ENCODE measurements around the gene GSC.
"Not testable (repeated sequence)": the region's sequence is repeated elsewhere in the genome, so short reads cannot be mapped to it uniquely, and the experiment has no call there.

GSC gene

DNA sequence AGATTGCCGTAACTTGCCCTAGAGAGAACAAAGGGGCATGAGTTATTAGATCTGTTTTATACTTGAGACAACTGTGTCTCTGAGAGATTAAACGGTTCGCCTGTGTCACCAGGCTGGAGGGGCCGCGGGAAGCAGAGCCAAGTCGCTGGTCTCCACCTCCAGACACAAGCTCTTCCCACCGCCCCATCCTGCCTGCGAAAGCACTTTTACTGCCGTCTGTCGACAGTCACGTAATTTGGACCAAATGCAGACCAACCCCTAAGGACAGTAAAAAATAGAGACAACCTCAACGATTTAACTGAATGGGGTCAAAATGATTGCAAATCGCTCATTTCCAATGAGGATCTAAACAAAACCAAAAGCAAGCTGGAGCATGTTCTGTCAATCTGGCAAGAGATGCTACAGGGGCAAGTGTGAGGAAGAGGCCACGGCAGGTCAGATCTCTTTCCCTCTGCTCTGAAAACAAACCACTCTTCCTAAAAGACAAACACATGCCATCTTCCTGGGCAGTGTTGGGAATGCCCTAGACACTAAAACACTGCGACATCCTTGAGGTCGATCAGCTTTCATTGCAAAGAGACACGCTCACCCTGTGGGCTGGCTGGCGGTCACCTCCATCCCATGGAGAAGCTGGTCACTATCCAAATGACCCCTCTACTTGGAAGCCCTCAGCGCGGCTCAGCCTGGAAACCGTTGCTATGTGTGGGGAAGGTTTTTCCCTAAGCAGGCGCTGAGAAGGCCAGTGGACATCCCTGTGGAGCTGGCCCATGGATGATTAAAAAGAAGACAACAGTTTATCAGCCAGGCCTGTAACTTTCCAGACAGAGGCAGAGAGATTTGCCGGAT lies 17.1 kb downstream of the GSC start:
- Histone ChIP-seq H3K9ac (ENCODE audit: low read depth, low read length) (no peak overlapping the region), H3K27ac (ENCODE audit: low read length) (no peak overlapping the region), H3K4me1 (ENCODE audit: insufficient read depth, low read length) (no peaks in the 10 kb centered on the region), H3K4me3 (ENCODE audit: low read length) (no peak overlapping the region), H3K9me3 (ENCODE audit: insufficient read depth, low read depth, low read length) (no peaks in the 10 kb centered on the region), H3K36me3 (ENCODE audit: insufficient read depth, low read depth, low read length) (no peaks in the 10 kb centered on the region), H3K27me3 (ENCODE audit: insufficient read depth, low read length) (no peaks in the 10 kb centered on the region)

DNA sequence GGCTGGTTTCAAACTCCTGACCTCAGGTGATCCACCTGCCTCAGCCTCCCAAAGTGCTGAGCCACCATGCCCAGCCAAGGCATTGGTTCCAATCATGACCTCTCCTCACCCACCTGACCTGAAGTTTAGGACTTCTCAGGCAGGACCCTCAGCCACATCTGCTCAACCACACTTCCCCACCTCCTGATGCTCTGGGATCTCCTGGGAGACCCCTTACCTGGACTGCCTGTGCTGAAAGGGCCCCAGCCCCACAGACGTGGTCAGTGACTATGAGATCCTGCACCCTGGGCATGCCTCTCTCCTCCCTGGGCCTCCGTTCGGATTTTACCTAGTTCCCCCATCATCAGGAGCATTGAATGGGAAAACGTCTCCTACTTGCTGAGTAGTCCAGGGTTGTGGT lies 18.0 kb downstream of the GSC start:
- Histone ChIP-seq H3K36me3 (ENCODE audit: insufficient read depth, low read depth, low read length) (no peaks in the 10 kb centered on the region), H3K27me3 (ENCODE audit: insufficient read depth, low read length) (no peaks in the 10 kb centered on the region), H3K4me3 (ENCODE audit: low read length) (no peak overlapping the region), H3K4me1 (ENCODE audit: insufficient read depth, low read length) (no peaks in the 10 kb centered on the region), H3K9ac (ENCODE audit: low read depth, low read length) (no peak overlapping the region), H3K9me3 (ENCODE audit: insufficient read depth, low read depth, low read length) (no peaks in the 10 kb centered on the region), H3K27ac (ENCODE audit: low read length) (no peak overlapping the region)

DNA sequence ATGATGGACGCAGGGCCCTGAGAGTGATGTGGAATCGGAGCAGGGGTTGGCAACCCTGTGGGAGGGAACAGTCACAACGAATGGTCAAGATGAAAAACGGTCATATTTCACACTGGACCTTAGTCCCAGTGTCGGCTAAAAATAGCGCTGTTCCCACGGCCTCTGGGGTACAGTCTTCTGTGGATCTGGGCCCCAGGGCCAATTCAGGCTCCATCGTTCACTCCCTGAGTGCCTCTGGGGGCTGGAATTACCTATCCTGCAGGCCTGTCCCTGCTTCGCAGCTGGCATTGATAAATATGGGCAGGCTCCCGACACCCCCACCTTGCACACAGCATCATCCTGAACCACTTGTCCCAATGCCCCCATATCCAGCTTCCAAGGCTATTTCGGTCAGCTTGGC lies 18.6 kb downstream of the GSC start:
- no peaks in the 10 kb centered on the region for H3K36me3 ChIP-seq (ENCODE audit: insufficient read depth, low read depth, low read length)

DNA sequence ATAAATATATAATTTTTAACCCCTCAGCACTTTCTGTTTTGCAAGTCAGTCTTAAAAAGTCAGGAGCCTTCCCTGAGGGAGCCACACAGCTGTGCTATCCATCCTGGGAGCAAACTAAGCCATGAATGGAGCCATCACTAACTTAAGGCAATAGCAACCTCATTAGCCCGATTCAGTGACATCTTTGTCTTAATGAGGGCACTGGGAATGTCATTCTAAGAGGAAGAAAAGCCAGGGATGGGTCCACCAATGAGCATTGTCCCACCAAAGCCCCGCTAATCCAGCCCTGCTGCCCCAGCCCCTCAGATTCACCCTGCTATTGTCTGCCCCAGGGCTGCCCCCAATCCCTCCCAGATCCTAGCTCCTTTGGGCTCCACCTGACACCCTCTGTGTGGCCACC lies 19.5 kb downstream of the GSC start:
- Histone ChIP-seq H3K27ac (ENCODE audit: low read length) (no peak overlapping the region), H3K27me3 (ENCODE audit: insufficient read depth, low read length) (no peaks in the 10 kb centered on the region), H3K9ac (ENCODE audit: low read depth, low read length) (no peak overlapping the region), H3K4me3 (ENCODE audit: low read length) (no peak overlapping the region), H3K36me3 (ENCODE audit: insufficient read depth, low read depth, low read length) (no peaks in the 10 kb centered on the region), H3K9me3 (ENCODE audit: insufficient read depth, low read depth, low read length) (no peaks in the 10 kb centered on the region), H3K4me1 (ENCODE audit: insufficient read depth, low read length) (no peaks in the 10 kb centered on the region)

More for the DNA sequence above, 18.6 kb downstream of the GSC start:
- no peak overlapping the region for H3K9ac ChIP-seq (ENCODE audit: low read depth, low read length)
- no peak overlapping the region for H3K27ac ChIP-seq (ENCODE audit: low read length)
- H3K9me3 ChIP-seq (ENCODE audit: insufficient read depth, low read depth, low read length), result no peaks in the 10 kb centered on the region
- no peak overlapping the region for H3K4me3 ChIP-seq (ENCODE audit: low read length)
- H3K27me3 ChIP-seq (ENCODE audit: insufficient read depth, low read length), result no peaks in the 10 kb centered on the region
- H3K4me1 ChIP-seq (ENCODE audit: insufficient read depth, low read length), result no peaks in the 10 kb centered on the region

DNA sequence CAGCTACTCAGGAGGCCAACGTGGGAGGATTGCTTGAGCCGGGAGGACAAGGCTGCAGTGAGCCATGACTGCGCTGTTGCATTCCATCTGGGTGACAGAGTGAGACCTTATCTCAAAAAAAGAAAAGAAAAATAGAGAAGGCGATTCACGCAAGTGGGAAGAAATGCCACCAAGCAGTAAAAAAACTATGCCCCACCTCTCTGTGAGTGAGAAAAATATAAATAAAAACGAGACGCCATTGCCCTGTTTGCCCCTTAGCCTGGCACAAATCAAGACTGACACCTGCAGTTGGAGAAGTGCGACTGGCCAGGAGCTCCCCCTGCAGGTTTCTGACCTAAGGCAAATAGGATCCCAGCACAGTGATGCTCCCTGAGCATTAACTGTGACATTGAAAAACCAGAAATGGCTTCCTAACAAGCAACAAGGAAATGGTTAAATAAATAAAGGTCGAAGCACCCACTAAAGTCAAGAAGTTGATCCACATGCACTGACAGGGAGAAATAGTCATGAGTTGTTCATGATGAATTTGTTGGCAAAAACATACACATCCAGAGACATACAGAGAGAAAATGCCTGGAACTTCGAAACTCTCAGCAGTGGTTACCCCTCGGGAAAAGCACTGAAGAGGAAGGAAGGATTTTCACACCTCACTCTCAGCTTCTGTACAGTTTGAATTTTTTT lies 21.1 kb downstream of the GSC start:
- Histone ChIP-seq H3K4me1 (ENCODE audit: insufficient read depth, low read length) (no peaks in the 10 kb centered on the region), H3K9ac (ENCODE audit: low read depth, low read length) (no peak overlapping the region), H3K27me3 (ENCODE audit: insufficient read depth, low read length) (no peaks in the 10 kb centered on the region), H3K9me3 (ENCODE audit: insufficient read depth, low read depth, low read length) (no peaks in the 10 kb centered on the region), H3K4me3 (ENCODE audit: low read length) (no peak overlapping the region), H3K27ac (ENCODE audit: low read length) (no peak overlapping the region), H3K36me3 (ENCODE audit: insufficient read depth, low read depth, low read length) (no peaks in the 10 kb centered on the region)

DNA sequence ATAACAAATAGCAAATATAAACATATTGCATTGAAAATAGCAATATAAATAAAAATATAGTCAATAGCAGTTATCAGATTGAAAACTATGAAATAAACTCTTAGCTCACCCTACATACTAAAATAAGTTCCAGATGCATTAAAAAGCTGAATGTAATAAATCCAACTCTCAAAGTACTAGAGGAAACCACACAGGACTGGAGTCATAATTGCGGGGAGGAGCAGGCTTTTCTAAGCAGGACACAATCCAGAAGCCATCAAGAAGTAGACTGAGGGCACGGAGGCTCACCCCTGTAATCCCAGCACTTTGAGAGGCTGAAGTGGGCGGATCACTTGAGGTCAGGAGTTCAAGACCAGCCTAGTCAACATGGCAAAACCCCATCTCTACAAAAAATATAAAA lies 22.2 kb downstream of the GSC start:
- no peak overlapping the region for H3K4me3 ChIP-seq (ENCODE audit: low read length)
- H3K9ac ChIP-seq (ENCODE audit: low read depth, low read length), result no peak overlapping the region
- no peaks in the 10 kb centered on the region for H3K9me3 ChIP-seq (ENCODE audit: insufficient read depth, low read depth, low read length)
- no peaks in the 10 kb centered on the region for H3K36me3 ChIP-seq (ENCODE audit: insufficient read depth, low read depth, low read length)
- H3K4me1 ChIP-seq (ENCODE audit: insufficient read depth, low read length), result no peaks in the 10 kb centered on the region
- no peak overlapping the region for H3K27ac ChIP-seq (ENCODE audit: low read length)
- no peaks in the 10 kb centered on the region for H3K27me3 ChIP-seq (ENCODE audit: insufficient read depth, low read length)

DNA sequence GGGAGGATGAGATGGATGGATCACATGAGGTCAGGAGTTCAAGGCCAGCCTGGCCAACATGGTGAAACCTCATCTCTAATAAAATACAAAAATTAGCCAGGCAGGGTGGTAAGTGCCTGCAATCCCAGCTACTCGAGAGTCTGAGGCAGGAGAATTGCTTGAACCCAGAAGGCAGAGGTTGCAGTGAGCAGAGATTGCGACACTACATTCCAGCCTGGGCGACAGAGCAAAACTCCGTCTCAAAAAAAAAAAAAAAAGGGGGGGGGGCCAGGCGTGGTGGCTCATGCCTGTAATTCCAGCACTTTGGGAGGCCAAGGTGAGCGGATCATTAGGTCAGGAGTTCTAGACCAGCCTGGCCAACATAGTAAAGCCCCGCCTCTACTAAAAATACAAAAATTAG lies 22.8 kb downstream of the GSC start:
- not testable (repeated sequence) for H3K9me3 ChIP-seq (ENCODE audit: insufficient read depth, low read depth, low read length); H3K4me1 ChIP-seq (ENCODE audit: insufficient read depth, low read length); H3K36me3 ChIP-seq (ENCODE audit: insufficient read depth, low read depth, low read length); H3K4me3 ChIP-seq (ENCODE audit: low read length); H3K9ac ChIP-seq (ENCODE audit: low read depth, low read length); H3K27ac ChIP-seq (ENCODE audit: low read length); H3K27me3 ChIP-seq (ENCODE audit: insufficient read depth, low read length)

DNA sequence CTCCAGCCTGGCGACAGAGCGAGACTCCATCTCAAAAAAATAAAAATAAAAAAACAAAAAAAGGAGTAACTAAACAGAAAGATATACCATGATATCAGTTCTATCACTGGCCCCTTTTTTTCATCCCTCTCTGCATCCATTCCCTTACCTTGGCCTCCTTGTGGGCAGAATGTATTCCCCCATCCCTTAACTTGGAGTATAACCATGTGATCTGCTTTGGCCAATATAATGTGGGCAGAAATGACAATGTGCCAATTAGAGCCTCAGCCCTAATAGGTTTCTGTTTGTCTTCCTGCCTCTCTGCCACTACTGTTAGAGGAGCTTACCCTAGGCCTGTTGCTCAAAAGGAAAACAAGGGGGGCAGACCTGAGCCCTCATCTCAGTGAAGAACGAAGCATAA lies 23.8 kb downstream of the GSC start:
- Histone ChIP-seq H3K9ac (ENCODE audit: low read depth, low read length) (no peak overlapping the region), H3K9me3 (ENCODE audit: insufficient read depth, low read depth, low read length) (no peaks in the 10 kb centered on the region), H3K36me3 (ENCODE audit: insufficient read depth, low read depth, low read length) (no peaks in the 10 kb centered on the region), H3K4me3 (ENCODE audit: low read length) (no peak overlapping the region), H3K4me1 (ENCODE audit: insufficient read depth, low read length) (no peaks in the 10 kb centered on the region), H3K27ac (ENCODE audit: low read length) (no peak overlapping the region), H3K27me3 (ENCODE audit: insufficient read depth, low read length) (no peaks in the 10 kb centered on the region)

DNA sequence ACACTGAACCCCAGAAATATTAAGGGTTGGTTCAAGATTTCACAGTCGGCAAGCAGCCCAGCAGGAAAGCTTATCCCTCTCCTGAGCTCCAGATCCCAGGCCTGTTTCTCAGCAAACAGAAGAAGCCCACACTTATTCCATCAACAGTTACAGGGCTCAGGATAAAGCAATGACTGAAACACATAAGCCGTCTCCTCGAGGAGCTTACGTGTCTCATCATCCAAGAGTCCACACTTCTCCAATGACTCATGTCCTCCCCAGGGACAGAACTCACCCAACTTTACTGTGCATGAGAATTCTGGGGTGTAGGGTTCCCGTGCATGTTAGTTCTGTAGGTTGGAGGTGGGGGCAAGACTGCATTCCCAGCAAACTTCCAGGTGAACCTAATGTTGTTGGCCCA lies 31.2 kb downstream of the GSC start:
- Histone ChIP-seq H3K9ac (ENCODE audit: low read depth, low read length) (no peak overlapping the region), H3K4me1 (ENCODE audit: insufficient read depth, low read length) (no peaks in the 10 kb centered on the region), H3K9me3 (ENCODE audit: insufficient read depth, low read depth, low read length) (no peaks in the 10 kb centered on the region), H3K27ac (ENCODE audit: low read length) (no peak overlapping the region), H3K4me3 (ENCODE audit: low read length) (no peak overlapping the region), H3K27me3 (ENCODE audit: insufficient read depth, low read length) (no peaks in the 10 kb centered on the region), H3K36me3 (ENCODE audit: insufficient read depth, low read depth, low read length) (no peaks in the 10 kb centered on the region)

DNA sequence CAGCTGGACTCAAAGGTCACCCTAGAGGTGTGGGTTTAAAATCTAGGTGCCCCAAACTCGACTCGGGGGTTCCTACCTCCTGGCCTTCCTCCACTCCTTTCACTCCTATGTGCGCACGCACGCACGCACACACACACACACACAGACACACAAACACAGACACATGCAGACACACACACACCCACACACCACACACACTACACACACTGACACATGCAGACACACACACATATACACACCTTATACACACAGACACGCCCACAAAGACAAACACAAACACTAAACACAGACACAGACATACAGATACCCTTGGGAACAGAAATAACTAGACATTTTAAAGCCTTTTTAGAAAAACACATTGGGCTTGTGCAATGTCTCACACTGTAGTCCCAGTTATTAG lies 31.8 kb downstream of the GSC start:
- H3K36me3 ChIP-seq (ENCODE audit: insufficient read depth, low read depth, low read length), result no peaks in the 10 kb centered on the region
- H3K4me1 ChIP-seq (ENCODE audit: insufficient read depth, low read length), result no peaks in the 10 kb centered on the region
- no peaks in the 10 kb centered on the region for H3K9me3 ChIP-seq (ENCODE audit: insufficient read depth, low read depth, low read length)
- H3K27me3 ChIP-seq (ENCODE audit: insufficient read depth, low read length), result no peaks in the 10 kb centered on the region
- no peak overlapping the region for H3K27ac ChIP-seq (ENCODE audit: low read length)
- H3K9ac ChIP-seq (ENCODE audit: low read depth, low read length), result no peak overlapping the region
- no peak overlapping the region for H3K4me3 ChIP-seq (ENCODE audit: low read length)

DNA sequence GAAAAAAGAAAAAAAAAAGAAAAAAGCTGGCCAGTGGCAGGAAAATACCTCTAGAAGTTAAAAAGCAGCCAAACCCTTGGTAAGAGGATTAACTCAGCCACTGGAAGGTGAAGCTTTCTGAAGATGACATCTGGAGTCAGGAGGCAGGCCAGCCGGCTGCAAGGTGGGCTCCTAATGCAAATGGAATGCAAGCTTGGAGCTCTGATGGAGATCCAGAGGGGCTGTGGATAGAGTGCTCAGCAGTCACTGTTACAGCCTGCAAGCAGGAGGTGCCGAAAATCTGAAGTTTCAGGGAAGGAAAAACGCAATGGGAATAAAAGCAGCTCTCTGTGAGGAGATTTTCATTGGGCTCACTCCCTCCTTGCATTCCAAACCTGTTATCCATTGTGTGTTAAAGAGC lies 41.0 kb downstream of the GSC start:
- Histone ChIP-seq H3K27me3 (ENCODE audit: insufficient read depth, low read length) (no peaks in the 10 kb centered on the region), H3K27ac (ENCODE audit: low read length) (no peak overlapping the region), H3K4me3 (ENCODE audit: low read length) (no peak overlapping the region), H3K9me3 (ENCODE audit: insufficient read depth, low read depth, low read length) (no peaks in the 10 kb centered on the region), H3K36me3 (ENCODE audit: insufficient read depth, low read depth, low read length) (no peaks in the 10 kb centered on the region), H3K9ac (ENCODE audit: low read depth, low read length) (no peak overlapping the region), H3K4me1 (ENCODE audit: insufficient read depth, low read length) (no peaks in the 10 kb centered on the region)

DNA sequence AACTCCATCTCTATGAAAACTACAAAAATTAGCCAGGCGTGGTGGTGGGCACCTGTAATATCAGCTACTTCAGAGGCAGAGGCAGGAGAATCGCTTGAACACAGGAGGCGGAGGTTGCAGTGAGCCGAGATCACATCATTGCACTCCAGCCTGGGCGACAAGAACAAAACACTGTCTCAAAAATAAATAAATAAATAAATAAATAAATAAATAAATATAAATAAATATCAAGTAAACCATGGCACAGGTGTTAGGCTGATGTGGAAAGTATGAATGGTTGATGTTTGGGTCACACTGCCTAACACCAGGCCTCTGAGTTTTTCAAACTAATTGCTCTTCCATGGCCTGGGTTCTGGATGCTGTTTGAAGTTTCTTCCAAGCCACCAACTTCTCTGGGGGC lies 41.5 kb downstream of the GSC start:
- not testable (repeated sequence) for H3K9ac ChIP-seq (ENCODE audit: low read depth, low read length); H3K4me3 ChIP-seq (ENCODE audit: low read length); H3K9me3 ChIP-seq (ENCODE audit: insufficient read depth, low read depth, low read length); H3K4me1 ChIP-seq (ENCODE audit: insufficient read depth, low read length); H3K36me3 ChIP-seq (ENCODE audit: insufficient read depth, low read depth, low read length); H3K27me3 ChIP-seq (ENCODE audit: insufficient read depth, low read length); H3K27ac ChIP-seq (ENCODE audit: low read length)

Measured in iPS-20b (cell line).